Skeletal muscle satellite cell (primary cell): ENCODE data around the gene SCGB3A2. TPM values are rescaled to one million over a fixed set of nuclear protein-coding genes. Genes with fewer than 3 reads are reported as not detected.

Source experiments
- H3K27me3 ChIP-seq: 2 replicates; pipeline ENCODE4 v1.7.0; 2013; ENCODE audit warnings: low read length; ENCODE audit not compliant: control insufficient read depth, insufficient read depth
- H3K36me3 ChIP-seq: 2 replicates; pipeline ENCODE4 v1.7.0; 2013; ENCODE audit warnings: mild to moderate bottlenecking, control low read depth, low read length; ENCODE audit not compliant: insufficient read depth
- H3K4me1 ChIP-seq: 2 replicates; pipeline ENCODE4 v1.7.0; 2013; ENCODE audit warnings: low read length; ENCODE audit not compliant: control insufficient read depth, insufficient read depth
- H3K4me2 ChIP-seq: 2 replicates; pipeline ENCODE4 v1.7.0; 2013; ENCODE audit warnings: mild to moderate bottlenecking, low read length
- H3K4me3 ChIP-seq: 2 replicates; pipeline ENCODE4 v1.7.0; 2013; ENCODE audit warnings: low read length
- H3K9ac ChIP-seq: 2 replicates; pipeline ENCODE4 v1.7.0; 2013; ENCODE audit warnings: mild to moderate bottlenecking, low read depth, low read length, moderate library complexity
- H3K9me3 ChIP-seq: replicated peaks from 2 replicates; pipeline ENCODE4 v1.7.0; 2013; ENCODE audit warnings: mild to moderate bottlenecking, control low read depth, low read length
- total RNA-seq: library from RNA; depleted of rRNA; stranded (reverse); fragments of >200 nt; gene quantifications from 2 replicates; pipeline ENCODE4 v1.2.3, GENCODE V29; 2012; rRNA removed

Gene SCGB3A2, protein sequence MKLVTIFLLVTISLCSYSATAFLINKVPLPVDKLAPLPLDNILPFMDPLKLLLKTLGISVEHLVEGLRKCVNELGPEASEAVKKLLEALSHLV
- total RNA-seq, result not detected in 2 replicates

DNA sequence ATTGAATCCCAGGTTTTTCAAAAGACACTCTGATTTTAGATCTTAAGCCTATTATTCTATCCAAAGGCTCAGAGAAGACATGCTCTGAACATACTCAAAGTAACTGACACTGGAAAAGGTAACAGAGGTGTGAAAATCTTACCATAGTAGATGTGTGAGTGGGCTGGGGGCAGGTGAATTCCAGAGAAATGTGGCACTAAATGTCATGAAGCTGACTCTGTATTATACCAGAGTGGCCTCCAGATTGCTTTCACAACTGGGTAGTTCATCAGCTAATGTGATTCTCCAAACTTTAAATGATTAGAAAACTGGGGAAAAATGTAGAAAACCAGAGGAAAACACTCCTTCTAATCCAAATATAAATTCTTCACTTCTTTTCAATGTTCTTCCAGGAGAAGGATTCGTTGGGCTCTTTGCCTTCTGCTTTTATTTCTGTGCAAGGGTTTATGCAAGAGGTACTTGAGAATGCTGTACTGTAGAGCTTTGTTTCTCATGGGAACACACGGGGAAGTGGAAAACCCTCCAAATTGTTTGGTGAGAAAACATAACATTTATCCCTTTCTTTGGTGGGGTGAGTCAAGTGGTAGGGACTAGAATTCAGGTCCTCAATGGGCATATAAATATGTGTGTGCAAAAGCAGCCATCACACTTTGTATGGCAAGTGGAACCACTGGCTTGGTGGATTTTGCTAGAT is at the start of gene SCGB3A2:
Gene SCGB3A2 (plus strand): TSS at position 646 of the 694 bp plus-strand sequence. CDS start 93 bp downstream, outside the sequence.
- H3K36me3 ChIP-seq, result no peaks in the 10 kb centered on the region

DNA sequence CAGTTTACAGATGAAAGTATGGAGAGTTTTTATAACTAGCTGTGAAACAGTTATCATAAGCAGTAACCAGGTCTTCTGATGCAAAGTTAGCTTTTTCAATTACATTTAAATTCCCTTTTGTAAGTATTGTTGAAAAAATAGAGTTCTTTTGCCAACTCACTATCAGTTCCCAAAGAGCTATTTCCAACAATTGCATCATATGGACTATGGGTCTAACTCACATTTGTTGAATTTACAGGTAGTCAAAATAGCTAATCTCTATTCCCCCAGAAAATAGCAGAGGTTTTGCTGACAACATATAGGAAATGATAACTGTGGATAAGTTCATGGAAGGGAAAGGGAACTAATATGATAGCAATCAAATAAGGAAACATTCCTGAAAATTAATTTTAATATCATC is 48.5 kb upstream of the SCGB3A2 start:
- Histone ChIP-seq H3K4me1 (no peaks in the 10 kb centered on the region), H3K9me3 (no peaks in the 10 kb centered on the region), H3K9ac (no peak overlapping the region), H3K36me3 (no peaks in the 10 kb centered on the region), H3K27me3 (peaks cover 15% of the 10 kb centered on the region), H3K4me3 (no peak overlapping the region), H3K4me2 (no peak overlapping the region)

More for the DNA sequence above, at the start of gene SCGB3A2:
- Histone ChIP-seq H3K27me3 (peaks cover 40% of the 10 kb centered on the region), H3K4me3 (no peak within 1 kb of the TSS), H3K9me3 (no peaks in the 10 kb centered on the region), H3K4me2 (no peak within 1 kb of the TSS), H3K4me1 (no peaks in the 10 kb centered on the region), H3K9ac (no peak within 1 kb of the TSS)

DNA sequence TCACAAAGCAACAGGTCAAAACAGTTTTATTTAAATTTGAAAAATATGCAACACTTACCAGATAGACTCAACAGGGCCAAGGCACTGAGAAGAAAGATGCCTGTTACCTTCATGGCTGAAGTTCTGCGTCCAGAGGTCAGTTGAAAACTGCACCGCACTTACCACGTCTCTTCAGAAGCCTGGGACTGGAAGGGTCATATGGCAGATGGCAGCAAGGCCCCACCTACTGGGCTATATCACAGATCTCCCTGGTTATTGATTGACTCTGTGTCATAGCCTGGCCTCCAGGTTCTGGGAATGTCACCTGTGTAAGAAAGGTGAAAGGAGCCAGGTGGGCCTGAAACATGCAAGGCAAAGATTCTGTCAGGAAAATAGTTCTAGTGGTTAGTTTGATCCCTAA is 47.0 kb upstream of the SCGB3A2 start, which contains the start of gene SPINK1:
Gene SPINK1 (minus strand): TSS at position 207 of the 400 bp plus-strand sequence. CDS start 94 bp downstream, at position 113.
- Histone ChIP-seq H3K4me2 (no peak within 1 kb of the TSS), H3K4me1 (no peaks in the 10 kb centered on the region), H3K4me3 (no peak within 1 kb of the TSS), H3K9ac (no peak within 1 kb of the TSS), H3K9me3 (no peaks in the 10 kb centered on the region), H3K27me3 (peaks cover 15% of the 10 kb centered on the region), H3K36me3 (no peaks in the 10 kb centered on the region)

DNA sequence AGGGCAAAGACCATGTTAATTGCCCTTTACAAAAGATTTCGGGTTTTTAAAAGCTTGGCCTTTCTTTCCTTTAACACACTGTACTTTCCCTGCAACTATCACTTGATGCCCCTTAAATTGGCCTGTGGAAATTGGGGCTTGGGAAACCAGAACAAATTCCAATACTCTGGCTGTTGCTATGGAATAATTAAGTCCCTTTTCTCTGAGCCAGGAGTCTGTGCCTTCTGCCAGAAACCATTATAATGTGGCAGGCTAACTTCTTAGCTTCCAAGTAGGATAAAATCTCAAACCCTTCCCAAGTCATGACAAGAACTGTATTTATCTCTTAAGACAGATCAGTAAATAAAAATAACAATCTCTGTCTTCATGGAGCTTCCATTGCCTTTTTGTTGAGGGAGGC is 46.0 kb upstream of the SCGB3A2 start:
- Histone ChIP-seq H3K4me2 (no peak overlapping the region), H3K4me3 (no peak overlapping the region), H3K9me3 (no peaks in the 10 kb centered on the region), H3K36me3 (no peaks in the 10 kb centered on the region), H3K27me3 (peaks cover 15% of the 10 kb centered on the region), H3K9ac (no peak overlapping the region), H3K4me1 (no peaks in the 10 kb centered on the region)

DNA sequence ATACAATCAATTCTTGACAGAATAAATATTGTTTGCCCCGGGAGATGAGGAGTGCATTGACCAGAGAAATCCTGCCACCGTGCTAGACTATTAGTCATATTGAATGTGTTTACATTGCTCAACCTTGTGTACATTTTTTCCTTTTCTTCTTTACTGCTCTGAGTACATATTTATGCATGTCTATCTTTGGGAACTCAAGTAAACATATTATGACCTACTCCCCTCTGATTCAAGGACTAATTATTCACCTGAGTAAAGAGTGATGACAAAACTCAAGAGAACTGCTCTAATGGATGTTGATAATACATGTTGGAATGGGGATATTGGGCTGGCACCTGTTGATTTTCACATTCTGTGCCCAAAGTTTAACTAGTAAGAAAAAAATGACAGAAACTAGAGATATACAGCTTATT is 43.1 kb upstream of the SCGB3A2 start:
- Histone ChIP-seq H3K9me3 (no peaks in the 10 kb centered on the region), H3K36me3 (no peaks in the 10 kb centered on the region), H3K9ac (no peak overlapping the region), H3K4me2 (no peak overlapping the region), H3K4me3 (no peak overlapping the region), H3K27me3 (peaks cover 11% of the 10 kb centered on the region), H3K4me1 (no peaks in the 10 kb centered on the region)

DNA sequence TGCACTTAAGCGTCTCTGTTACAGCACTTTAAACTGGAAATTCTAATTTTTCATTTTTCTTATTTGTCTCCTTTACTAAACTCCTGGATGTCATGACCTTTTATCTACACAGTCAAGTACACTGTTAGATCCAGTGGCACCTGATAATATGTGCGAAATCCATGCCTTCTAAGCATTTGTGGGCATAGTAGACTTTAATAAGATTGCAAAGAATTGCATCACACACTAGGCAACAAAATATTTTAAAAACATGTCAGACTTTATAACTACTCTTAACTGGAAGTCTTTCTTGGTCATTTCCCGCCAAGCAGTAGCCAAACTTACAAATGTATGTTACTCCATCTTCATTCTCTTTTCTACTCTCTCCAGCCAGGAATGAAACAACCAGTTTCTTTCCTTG is 42.1 kb upstream of the SCGB3A2 start:
- H3K27me3 ChIP-seq, result peaks cover 16% of the 10 kb centered on the region
- no peak overlapping the region for H3K9ac ChIP-seq
- H3K4me1 ChIP-seq, result no peaks in the 10 kb centered on the region
- H3K4me3 ChIP-seq, result no peak overlapping the region
- no peak overlapping the region for H3K4me2 ChIP-seq
- H3K36me3 ChIP-seq, result no peaks in the 10 kb centered on the region
- no peaks in the 10 kb centered on the region for H3K9me3 ChIP-seq

DNA sequence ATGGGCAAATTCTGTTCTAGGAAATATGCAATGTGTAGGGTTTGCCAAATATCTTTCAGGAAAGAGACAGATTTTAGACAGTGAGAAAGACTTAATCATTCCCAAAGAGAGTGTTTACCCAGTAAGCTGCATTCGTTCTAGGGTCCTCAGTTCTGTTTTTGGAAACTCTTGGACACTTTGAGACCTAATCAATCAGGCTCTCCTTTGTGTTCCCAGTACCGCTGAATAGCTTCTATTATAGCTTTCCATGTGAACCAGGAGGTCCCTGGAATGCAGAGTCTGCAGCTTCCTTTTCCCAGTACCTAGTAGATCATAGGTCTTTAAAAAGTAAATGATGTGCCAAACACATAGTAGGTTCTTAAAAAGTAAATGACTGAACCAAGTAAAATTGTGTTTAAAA is 35.6 kb upstream of the SCGB3A2 start:
- no peaks in the 10 kb centered on the region for H3K4me1 ChIP-seq
- no peak overlapping the region for H3K4me3 ChIP-seq
- H3K4me2 ChIP-seq, result no peak overlapping the region
- H3K27me3 ChIP-seq, result peaks cover 43% of the 10 kb centered on the region
- no peak overlapping the region for H3K9ac ChIP-seq
- H3K9me3 ChIP-seq, result no peaks in the 10 kb centered on the region
- no peaks in the 10 kb centered on the region for H3K36me3 ChIP-seq

DNA sequence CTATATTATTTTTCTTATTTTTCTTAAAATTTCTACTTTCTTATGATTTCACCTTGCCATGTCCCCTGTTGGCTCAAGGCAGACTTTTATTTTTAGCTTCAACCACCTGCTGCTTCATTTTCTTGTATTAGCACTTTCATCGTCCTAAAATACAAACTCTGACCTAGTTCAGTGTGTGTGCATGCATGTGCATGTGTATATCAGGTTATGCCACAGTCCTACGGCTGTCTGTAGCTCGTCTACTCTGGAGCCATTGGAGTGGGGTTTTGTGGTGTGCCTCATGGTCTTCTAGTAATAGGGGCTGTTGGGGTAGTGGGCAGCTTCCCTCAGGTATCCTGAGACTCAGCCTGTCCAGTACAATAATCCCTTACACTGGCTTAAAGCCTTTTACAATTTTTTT is 33.7 kb upstream of the SCGB3A2 start:
- Histone ChIP-seq H3K36me3 (no peaks in the 10 kb centered on the region), H3K4me3 (no peak overlapping the region), H3K9ac (no peak overlapping the region), H3K27me3 (peaks cover 54% of the 10 kb centered on the region), H3K4me1 (no peaks in the 10 kb centered on the region), H3K9me3 (no peaks in the 10 kb centered on the region), H3K4me2 (no peak overlapping the region)

DNA sequence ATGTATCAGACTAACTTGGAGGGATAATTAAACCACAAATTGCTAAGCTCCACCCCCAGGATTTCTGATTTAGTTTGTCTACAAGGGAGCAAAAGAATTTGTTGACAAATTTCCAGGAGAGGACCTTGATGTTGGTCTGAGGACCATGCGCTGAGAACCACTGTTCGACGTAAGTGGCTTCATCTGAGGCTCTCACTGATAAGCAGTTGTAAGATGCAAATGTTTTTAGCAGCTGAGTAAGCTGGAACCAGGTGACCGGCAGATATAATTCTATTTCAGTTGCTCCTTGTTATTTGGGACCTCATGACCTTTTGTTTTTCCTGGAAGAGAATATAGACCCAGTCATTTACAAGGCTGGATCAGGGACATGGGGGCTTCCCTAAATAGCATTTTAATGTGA is 32.9 kb upstream of the SCGB3A2 start:
- no peak overlapping the region for H3K9ac ChIP-seq
- H3K4me2 ChIP-seq, result no peak overlapping the region
- H3K36me3 ChIP-seq, result no peaks in the 10 kb centered on the region
- peaks cover 56% of the 10 kb centered on the region for H3K27me3 ChIP-seq
- H3K9me3 ChIP-seq, result no peaks in the 10 kb centered on the region
- no peak overlapping the region for H3K4me3 ChIP-seq
- no peaks in the 10 kb centered on the region for H3K4me1 ChIP-seq

DNA sequence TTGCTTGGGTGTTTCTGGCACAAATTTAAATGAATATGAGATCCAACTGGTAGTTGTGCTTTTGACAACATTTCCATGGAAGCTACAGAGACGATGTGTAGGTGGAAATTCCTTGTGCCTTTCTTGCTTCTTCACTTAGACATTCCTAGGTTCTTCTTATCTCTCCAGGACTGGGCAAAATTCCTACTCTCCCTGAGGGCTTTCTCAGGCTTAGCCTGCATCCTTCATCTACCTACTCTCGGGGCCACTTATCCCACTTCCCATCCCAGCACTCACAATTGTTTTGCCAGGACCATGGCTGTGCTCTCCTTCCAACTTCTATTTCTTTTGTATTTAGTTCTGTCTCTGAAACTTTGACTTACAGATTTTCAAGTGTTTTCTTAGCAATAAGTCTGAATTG is 29.3 kb upstream of the SCGB3A2 start:
- H3K9me3 ChIP-seq, result no peaks in the 10 kb centered on the region
- no peaks in the 10 kb centered on the region for H3K4me1 ChIP-seq
- H3K36me3 ChIP-seq, result no peaks in the 10 kb centered on the region
- no peak overlapping the region for H3K4me3 ChIP-seq
- H3K4me2 ChIP-seq, result no peak overlapping the region
- H3K27me3 ChIP-seq, result peaks cover 36% of the 10 kb centered on the region
- H3K9ac ChIP-seq, result no peak overlapping the region

DNA sequence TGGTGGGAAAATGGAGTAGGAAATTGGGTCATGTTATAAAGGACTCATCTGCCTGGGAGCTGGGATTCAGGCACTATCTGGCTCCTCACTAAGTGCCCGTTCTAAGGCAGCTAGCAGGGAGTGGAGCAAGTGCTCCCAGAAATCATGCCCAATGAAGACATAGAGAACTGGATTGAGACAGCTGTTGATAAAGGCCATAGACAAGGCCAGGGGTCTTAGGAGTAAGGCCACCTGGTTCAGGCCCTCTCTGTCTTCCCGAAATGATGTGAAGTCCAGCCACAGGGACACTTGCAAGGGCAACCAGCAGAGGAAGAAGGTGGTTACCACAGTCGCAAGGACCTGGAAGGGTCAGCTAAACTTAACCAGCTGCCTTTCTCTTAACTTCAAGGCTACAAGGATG is 26.9 kb upstream of the SCGB3A2 start:
- no peak overlapping the region for H3K4me3 ChIP-seq
- H3K4me2 ChIP-seq, result no peak overlapping the region
- no peaks in the 10 kb centered on the region for H3K36me3 ChIP-seq
- H3K9ac ChIP-seq, result no peak overlapping the region
- H3K4me1 ChIP-seq, result no peaks in the 10 kb centered on the region
- H3K27me3 ChIP-seq, result peaks cover 32% of the 10 kb centered on the region
- no peaks in the 10 kb centered on the region for H3K9me3 ChIP-seq

DNA sequence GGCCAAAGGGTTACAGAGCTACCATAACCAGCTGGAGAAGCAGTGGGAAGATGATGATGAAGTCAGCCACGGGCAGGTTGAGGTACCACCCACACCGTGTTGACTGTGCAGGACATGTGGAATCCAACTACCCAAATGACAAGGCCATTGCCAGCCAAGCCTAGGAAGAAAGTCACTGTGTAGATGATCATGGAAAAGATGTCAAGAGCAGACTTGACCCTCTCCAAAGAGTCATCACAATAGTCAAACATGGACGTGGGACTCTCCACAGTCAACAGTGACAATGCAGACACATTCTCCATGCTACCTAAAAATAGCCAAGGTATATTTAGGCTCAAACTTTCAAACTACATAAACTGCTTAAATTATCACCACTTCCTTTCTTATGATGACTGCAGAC is 26.1 kb upstream of the SCGB3A2 start:
- no peaks in the 10 kb centered on the region for H3K9me3 ChIP-seq
- no peaks in the 10 kb centered on the region for H3K36me3 ChIP-seq
- no peak overlapping the region for H3K4me2 ChIP-seq
- H3K4me3 ChIP-seq, result no peak overlapping the region
- H3K27me3 ChIP-seq, result peaks cover 27% of the 10 kb centered on the region
- H3K4me1 ChIP-seq, result no peaks in the 10 kb centered on the region
- H3K9ac ChIP-seq, result no peak overlapping the region
